Measurements from ENCODE around the gene PTPRD.

DNA sequence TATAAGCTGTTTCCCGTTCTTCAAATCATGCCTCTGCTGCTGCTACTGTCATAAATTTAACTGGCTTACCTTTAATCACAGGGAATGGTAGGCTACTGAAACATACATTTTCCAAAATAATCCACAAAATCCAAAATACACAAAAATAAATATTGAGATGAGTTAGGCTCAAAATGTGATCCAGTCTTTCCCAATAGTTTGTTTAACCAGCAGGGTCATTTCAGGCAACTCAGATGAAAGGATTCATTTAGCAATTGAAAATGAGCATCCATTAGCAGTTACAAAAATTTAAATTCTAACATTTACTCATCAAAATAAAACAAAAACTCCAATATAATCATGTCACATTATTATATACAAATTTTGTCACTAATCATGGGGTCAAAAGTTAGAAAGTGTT, 1797.6 kb downstream of the PTPRD start:
- TF ChIP-seq, protein P1, sequence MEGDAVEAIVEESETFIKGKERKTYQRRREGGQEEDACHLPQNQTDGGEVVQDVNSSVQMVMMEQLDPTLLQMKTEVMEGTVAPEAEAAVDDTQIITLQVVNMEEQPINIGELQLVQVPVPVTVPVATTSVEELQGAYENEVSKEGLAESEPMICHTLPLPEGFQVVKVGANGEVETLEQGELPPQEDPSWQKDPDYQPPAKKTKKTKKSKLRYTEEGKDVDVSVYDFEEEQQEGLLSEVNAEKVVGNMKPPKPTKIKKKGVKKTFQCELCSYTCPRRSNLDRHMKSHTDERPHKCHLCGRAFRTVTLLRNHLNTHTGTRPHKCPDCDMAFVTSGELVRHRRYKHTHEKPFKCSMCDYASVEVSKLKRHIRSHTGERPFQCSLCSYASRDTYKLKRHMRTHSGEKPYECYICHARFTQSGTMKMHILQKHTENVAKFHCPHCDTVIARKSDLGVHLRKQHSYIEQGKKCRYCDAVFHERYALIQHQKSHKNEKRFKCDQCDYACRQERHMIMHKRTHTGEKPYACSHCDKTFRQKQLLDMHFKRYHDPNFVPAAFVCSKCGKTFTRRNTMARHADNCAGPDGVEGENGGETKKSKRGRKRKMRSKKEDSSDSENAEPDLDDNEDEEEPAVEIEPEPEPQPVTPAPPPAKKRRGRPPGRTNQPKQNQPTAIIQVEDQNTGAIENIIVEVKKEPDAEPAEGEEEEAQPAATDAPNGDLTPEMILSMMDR (conservative IDR thresholded peaks at IDR 0.05; ENCODE audit: low read length), result no peak
- TF ChIP-seq EZH2phosphoT487 (IDR thresholded peaks at IDR 0.05; ENCODE audit: borderline replicate concordance, low read depth, low read length), result no peak

All from OCI-LY7 (cell line).